SK-N-SH treated with all-trans-retinoic acid at 6 μM for 48 hours (cell line): ENCODE results near the gene ZNF503.

Experiments
- CSDC2 ChIP-seq: fragments of 250-450 bp; sonication (Bioruptor Pico); IDR thresholded peaks from 2 replicates; pipeline ENCODE4 v1.5.0; 2020; ENCODE audit warnings: mild to moderate bottlenecking, moderate library complexity
- PATZ1 ChIP-seq: fragments of 250-450 bp; sonication (Bioruptor Pico); IDR thresholded peaks from 2 replicates; pipeline ENCODE4 v1.8.0; 2020; ENCODE audit warnings: mild to moderate bottlenecking, moderate library complexity, borderline replicate concordance
- RARB ChIP-seq: fragments of 250-450 bp; sonication (Bioruptor Pico); IDR thresholded peaks from 2 replicates; pipeline ENCODE4 v1.8.0; 2021; ENCODE audit warnings: mild to moderate bottlenecking, moderate library complexity
- TCF4 ChIP-seq: fragments of 250-450 bp; sonication (Bioruptor Pico); IDR thresholded peaks from 2 replicates; pipeline ENCODE4 v1.8.0; 2021; ENCODE audit warnings: mild to moderate bottlenecking, moderate library complexity, borderline replicate concordance
- TOX ChIP-seq: fragments of 250-450 bp; sonication (Bioruptor Pico); IDR thresholded peaks from 2 replicates; pipeline ENCODE4 v1.8.0; 2021; ENCODE audit warnings: mild to moderate bottlenecking, moderate library complexity, borderline replicate concordance
- ZC3H10 ChIP-seq: fragments of 250-450 bp; sonication (Bioruptor Pico); IDR thresholded peaks from 2 replicates; pipeline ENCODE4 v1.5.1; 2021; ENCODE audit warnings: mild to moderate bottlenecking, moderate library complexity
- ZFP3 ChIP-seq: fragments of 250-450 bp; sonication (Bioruptor Pico); IDR thresholded peaks from 2 replicates; pipeline ENCODE4 v1.5.0; 2020; ENCODE audit warnings: mild to moderate bottlenecking, moderate library complexity
- TF ChIP-seq, protein P1 (sequence below): fragments of 250-450 bp; sonication (Bioruptor Pico); IDR thresholded peaks from 2 replicates; pipeline ENCODE4 v1.5.1; 2021; ENCODE audit warnings: mild to moderate bottlenecking, moderate library complexity

DNA sequence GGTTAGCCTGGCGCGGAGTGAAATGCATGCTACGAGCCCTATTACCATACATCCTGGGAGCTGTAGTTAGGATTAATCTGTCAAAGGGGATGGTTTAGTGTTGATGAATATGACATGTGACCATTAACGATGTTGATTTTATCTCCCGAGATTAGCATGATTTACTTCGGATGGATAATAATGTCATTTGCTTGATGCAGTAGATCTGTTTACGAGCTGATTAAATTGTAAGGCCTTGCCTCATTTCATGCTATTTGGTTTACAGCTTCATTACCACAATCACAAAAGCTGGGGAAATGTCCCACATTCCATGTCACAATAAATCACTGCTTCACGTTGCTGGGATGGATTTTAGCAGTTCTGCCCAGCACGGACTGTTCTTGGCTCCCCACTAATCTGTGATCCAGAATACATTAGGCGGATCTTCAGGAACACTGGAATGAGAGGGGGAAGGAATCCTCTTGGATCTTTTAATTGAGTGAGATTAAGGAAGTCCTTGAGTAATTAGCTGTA lies 22.3 kb downstream of the ZNF503 start:
- TF ChIP-seq TCF4 (CRISPR knock-in tag), result no peak
- TF ChIP-seq, protein P1, sequence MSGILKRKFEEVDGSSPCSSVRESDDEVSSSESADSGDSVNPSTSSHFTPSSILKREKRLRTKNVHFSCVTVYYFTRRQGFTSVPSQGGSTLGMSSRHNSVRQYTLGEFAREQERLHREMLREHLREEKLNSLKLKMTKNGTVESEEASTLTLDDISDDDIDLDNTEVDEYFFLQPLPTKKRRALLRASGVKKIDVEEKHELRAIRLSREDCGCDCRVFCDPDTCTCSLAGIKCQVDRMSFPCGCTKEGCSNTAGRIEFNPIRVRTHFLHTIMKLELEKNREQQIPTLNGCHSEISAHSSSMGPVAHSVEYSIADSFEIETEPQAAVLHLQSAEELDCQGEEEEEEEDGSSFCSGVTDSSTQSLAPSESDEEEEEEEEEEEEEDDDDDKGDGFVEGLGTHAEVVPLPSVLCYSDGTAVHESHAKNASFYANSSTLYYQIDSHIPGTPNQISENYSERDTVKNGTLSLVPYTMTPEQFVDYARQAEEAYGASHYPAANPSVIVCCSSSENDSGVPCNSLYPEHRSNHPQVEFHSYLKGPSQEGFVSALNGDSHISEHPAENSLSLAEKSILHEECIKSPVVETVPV (CRISPR knock-in tag), result no peak
- TF ChIP-seq ZFP3 (CRISPR knock-in tag), result no peak
- no peak for TF ChIP-seq TOX (CRISPR knock-in tag)
- no peak for TF ChIP-seq ZC3H10
- no peak for TF ChIP-seq RARB (CRISPR knock-in tag)
- TF ChIP-seq PATZ1, result no peak
- TF ChIP-seq CSDC2 (CRISPR knock-in tag), result no peak
